ENCODE data around the gene ECI1. TPM values are rescaled to one million over a fixed set of nuclear protein-coding genes. Genes with fewer than 3 reads are reported as not detected.
"Not testable (repeated sequence)": the region's sequence is repeated elsewhere in the genome, so short reads cannot be mapped to it uniquely, and the experiment has no call there.

Gene ECI1
- total RNA-seq, 4 donors from 2014 or later = 74.0 to 137 (median 79.3) TPM

- in situ Hi-C loops (cut with MboI; ENCODE audit: low sequenced_read_pairs in 4 of 4) = no loop called here
- Histone ChIP-seq H3K36me3 (peaks cover 0 to 60% of the 10 kb centered on the region in 2 donors), H3K4me1 (no peaks in the 10 kb centered on the region), H3K27me3 (no peaks in the 10 kb centered on the region), H3K4me3 (no peak overlapping the region), H3K27ac (no peak overlapping the region), H3K9me3 (no peaks in the 10 kb centered on the region)
- intact Hi-C loops (cut with DNase I; ENCODE audit: low total_unique reads) = no loop called here
- DNase-seq (no peak), ATAC-seq (no peak)
- no peak for TF ChIP-seq CTCF (IDR thresholded peaks at IDR 0.05 in 4 of 5, conservative IDR thresholded peaks at IDR 0.05 in 1 of 5)
- TF ChIP-seq POLR2A (IDR thresholded peaks at IDR 0.05) = no peak
Measured at GRCh38 chr16:2244301-2244700, 7.1 kb downstream of the ECI1 start.

- Histone ChIP-seq H3K27ac (no peak overlapping the region), H3K9me3 (no peaks in the 10 kb centered on the region), H3K27me3 (no peaks in the 10 kb centered on the region), H3K36me3 (peaks cover 0 to 62% of the 10 kb centered on the region in 2 donors), H3K4me3 (no peak overlapping the region), H3K4me1 (no peaks in the 10 kb centered on the region)
- intact Hi-C loops (cut with DNase I; ENCODE audit: low total_unique reads) (no loop called here), in situ Hi-C loops (cut with MboI; ENCODE audit: low sequenced_read_pairs in 4 of 4) (no loop called here)
- TF ChIP-seq CTCF (IDR thresholded peaks at IDR 0.05 in 4 of 5, conservative IDR thresholded peaks at IDR 0.05 in 1 of 5) = no peak
- no peak for TF ChIP-seq POLR2A (IDR thresholded peaks at IDR 0.05)
- ATAC-seq (no peak), DNase-seq (no peak)
Measured at GRCh38 chr16:2243781-2244180, 7.6 kb downstream of the ECI1 start.

GRCh38 chr16:2243031-2243528 is 8.3 kb downstream of the ECI1 start:
- H3K9me3 ChIP-seq = no peaks in the 10 kb centered on the region
- no peak overlapping the region for H3K4me3 ChIP-seq
- in situ Hi-C loops (cut with MboI; ENCODE audit: low sequenced_read_pairs in 4 of 4) = no loop called here
- intact Hi-C loops (cut with DNase I; ENCODE audit: low total_unique reads) = no loop called here
- H3K4me1 ChIP-seq = no peaks in the 10 kb centered on the region
- peaks cover 0 to 62% of the 10 kb centered on the region in 2 donors for H3K36me3 ChIP-seq
- DNase-seq (no peak), ATAC-seq (no peak)
- H3K27ac ChIP-seq = no peak overlapping the region
- H3K27me3 ChIP-seq = no peaks in the 10 kb centered on the region
- TF ChIP-seq CTCF (IDR thresholded peaks at IDR 0.05 in 4 of 5, conservative IDR thresholded peaks at IDR 0.05 in 1 of 5) (no peak), POLR2A (IDR thresholded peaks at IDR 0.05) (no peak)

GRCh38 chr16:2242598-2242997 is 8.8 kb downstream of the ECI1 start:
- Histone ChIP-seq H3K36me3 (peaks cover 0 to 62% of the 10 kb centered on the region in 2 donors), H3K27me3 (peaks cover 0 to 3% (median 0%) of the 10 kb centered on the region in 3 donors), H3K4me3 (no peak overlapping the region), H3K9me3 (no peaks in the 10 kb centered on the region), H3K4me1 (no peaks in the 10 kb centered on the region), H3K27ac (no peak overlapping the region)
- TF ChIP-seq POLR2A (IDR thresholded peaks at IDR 0.05) (no peak), CTCF (IDR thresholded peaks at IDR 0.05 in 4 of 5, conservative IDR thresholded peaks at IDR 0.05 in 1 of 5) (no peak)
- ATAC-seq (no peak), DNase-seq (no peak)
- in situ Hi-C loops (cut with MboI; ENCODE audit: low sequenced_read_pairs in 4 of 4) = no loop called here
- intact Hi-C loops (cut with DNase I; ENCODE audit: low total_unique reads) = no loop called here

GRCh38 chr16:2240331-2240730 is 11.1 kb downstream of the ECI1 start:
- Histone ChIP-seq H3K4me1 (peaks cover 13% of the 10 kb centered on the region in 2 donors), H3K36me3 (peaks cover 0 to 54% of the 10 kb centered on the region in 2 donors), H3K27me3 (peaks cover 10 to 18% (median 17%) of the 10 kb centered on the region in 3 donors)
- H3K4me3 ChIP-seq; H3K27ac ChIP-seq; H3K9me3 ChIP-seq; ATAC-seq; in situ Hi-C loops (cut with MboI; ENCODE audit: low sequenced_read_pairs in 4 of 4); DNase-seq; intact Hi-C loops (cut with DNase I; ENCODE audit: low total_unique reads): not testable (repeated sequence)

All from gastrocnemius medialis (tissue), 4 donors.